Endothelial cell of umbilical vein (primary cell): ENCODE data around the gene TXNRD1. TPM values are rescaled to one million over a fixed set of nuclear protein-coding genes. Genes with fewer than 3 reads are reported as not detected.

ENCODE experiments used
- BruUV-seq: library from RNA; stranded (reverse); fragments of 400-500 nt; replicated peaks from 2 replicates; lab custom pipeline; 2021; lab: Mats Ljungman, UMichigan
- CTCF ChIA-PET: fragments of 300-600, 350-600 bp; sonication (Branson Sonifier 250); formaldehyde crosslinking; loops from one replicate; lab custom pipeline; 2021; ENCODE audit warnings: antibody characterized with exemption, inconsistent platforms; lab: Charles Lee
- POLR2A ChIA-PET: fragments of 300-600, 350-600 bp; sonication (Branson Sonifier 250); formaldehyde crosslinking; loops from one replicate; lab custom pipeline; 2021; ENCODE audit warnings: antibody characterized with exemption, inconsistent platforms; lab: Charles Lee
- DNase-seq: peaks from one replicate; pipeline ENCODE4 v3.0.0-alpha.2; 2011; ENCODE audit warnings: low read depth, low spot score
- FAIRE-seq: peaks from 2 replicates; lab custom pipeline; 2011; peaks lifted over from hg19 to GRCh38; lab: Jason Lieb, UNC
- H2AFZ ChIP-seq: 2 replicates; pipeline ENCODE4 v1.6.0; 2012; ENCODE audit warnings: low read depth, low read length, control low read depth, inconsistent platforms
- H3K27ac ChIP-seq: 2 replicates; pipeline ENCODE4 v1.5.1; 2011; ENCODE audit warnings: low read depth, mild to moderate bottlenecking, control low read depth, low read length, moderate library complexity; ENCODE audit not compliant: insufficient read depth
- H3K27me3 ChIP-seq, 2 experiments: 2 replicates each; pipeline versions ENCODE4 v1.6.0 to v1.6.1; 2011; ENCODE audit warnings: low read length in 2 of 2, mixed read lengths in 1 of 2; ENCODE audit not compliant: control insufficient read depth in 2 of 2, insufficient read depth in 2 of 2
- H3K36me3 ChIP-seq, 2 experiments: 2 replicates in 1 of 2; 3 replicates in 1 of 2; pipeline ENCODE4 v1.5.1; 2011; ENCODE audit warnings: low read length in 2 of 2, mild to moderate bottlenecking in 1 of 2, moderate library complexity in 1 of 2; ENCODE audit not compliant: control insufficient read depth in 2 of 2, insufficient read depth in 2 of 2; ENCODE audit errors: extremely low read depth in 1 of 2
- H3K4me1 ChIP-seq: 3 replicates; pipeline ENCODE4 v1.5.1; 2011; ENCODE audit warnings: mild to moderate bottlenecking, low read length; ENCODE audit not compliant: control insufficient read depth, insufficient read depth; ENCODE audit errors: extremely low read depth
- H3K4me2 ChIP-seq: 2 replicates; pipeline ENCODE4 v1.6.1; 2011; ENCODE audit warnings: low read length, control low read depth, mixed read lengths; ENCODE audit not compliant: insufficient read depth
- H3K4me3 ChIP-seq, 3 experiments: fragments of 200-600 bp in 1 of 3; sonication (generic), shearing (Covaris generic) in 1 of 3; replicated peaks in 1 of 3; 2 replicates each; pipeline ENCODE4 v1.5.1; 2011 to 2016; ENCODE audit warnings: control low read depth in 3 of 3, low read length in 3 of 3, mild to moderate bottlenecking in 2 of 3, inconsistent platforms in 1 of 3, low read depth in 1 of 3, moderate library complexity in 1 of 3; ENCODE audit not compliant: insufficient read depth in 1 of 3
- H3K79me2 ChIP-seq: 2 replicates; pipeline ENCODE4 v1.6.0; 2012; ENCODE audit warnings: low read length, inconsistent platforms; ENCODE audit not compliant: control insufficient read depth, insufficient read depth
- H3K9ac ChIP-seq: replicated peaks from 2 replicates; pipeline ENCODE3; 2011; ENCODE audit warnings: low read length, control low read depth; ENCODE audit not compliant: insufficient read depth; ENCODE audit errors: extremely low read depth
- H3K9me1 ChIP-seq: replicated peaks from 3 replicates; pipeline ENCODE4 v1.6.0; 2011; ENCODE audit warnings: mild to moderate bottlenecking, low read length; ENCODE audit not compliant: control insufficient read depth, insufficient read depth; ENCODE audit errors: extremely low read depth
- H3K9me3 ChIP-seq: replicated peaks from 2 replicates; pipeline ENCODE4 v1.5.1; 2012; ENCODE audit warnings: low read length, inconsistent platforms; ENCODE audit not compliant: control insufficient read depth, insufficient read depth
- H4K20me1 ChIP-seq: replicated peaks from 2 replicates; pipeline ENCODE3; 2011; ENCODE audit warnings: mild to moderate bottlenecking, low read length; ENCODE audit not compliant: control insufficient read depth, insufficient read depth; ENCODE audit errors: extremely low read depth
- CTCF ChIP-seq, 2 donors: IDR thresholded peaks; 1 replicate in 1 of 2; 2 replicates in 1 of 2; pipeline ENCODE4 v1.5.1; 2011; ENCODE audit warnings: low read length in 2 of 2, mild to moderate bottlenecking in 2 of 2, moderate library complexity in 2 of 2, control low read depth in 1 of 2, inconsistent platforms in 1 of 2, low read depth in 1 of 2; ENCODE audit not compliant: insufficient read depth in 1 of 2; ENCODE audit errors: extremely low read depth in 1 of 2
- EZH2 ChIP-seq: IDR thresholded peaks from 2 replicates; pipeline ENCODE4 v1.6.1; 2012; ENCODE audit warnings: borderline replicate concordance, low read depth, mild to moderate bottlenecking, moderate library complexity, low read length, inconsistent platforms; ENCODE audit not compliant: severe bottlenecking
- FOS ChIP-seq: IDR thresholded peaks from 2 replicates; pipeline ENCODE4 v1.6.1; 2011; ENCODE audit warnings: mild to moderate bottlenecking, low read length, moderate library complexity, borderline replicate concordance; ENCODE audit not compliant: insufficient read depth
- GATA2 ChIP-seq: IDR thresholded peaks from 2 replicates; pipeline ENCODE4 v1.7.0; 2011; ENCODE audit warnings: low read depth, mild to moderate bottlenecking, moderate library complexity, mixed read lengths, low read length; ENCODE audit not compliant: insufficient read length, insufficient read depth
- JUN ChIP-seq: IDR thresholded peaks from 2 replicates; pipeline ENCODE4 v1.6.1; 2011; ENCODE audit warnings: borderline replicate concordance, low read depth; ENCODE audit not compliant: insufficient read length, insufficient read depth
- MYC ChIP-seq: IDR thresholded peaks from one replicate; pipeline ENCODE4 v1.6.1; 2011; ENCODE audit warnings: mild to moderate bottlenecking, low read depth, low read length
- POLR2A ChIP-seq: IDR thresholded peaks from 2 replicates; pipeline ENCODE4 v1.6.1; 2012; ENCODE audit warnings: low read depth, mild to moderate bottlenecking, control low read depth, low read length
- POLR2AphosphoS5 ChIP-seq: IDR thresholded peaks from 2 replicates; pipeline ENCODE4 v1.6.1; 2012; ENCODE audit warnings: low read depth, mild to moderate bottlenecking, control low read depth, low read length, moderate library complexity; ENCODE audit not compliant: insufficient read depth
- dilution Hi-C: fragments of 300-500 bp; cut with MboI; formaldehyde crosslinking; loops from one replicate; pipeline ENCODE4 v1.15.0; 2019; ENCODE audit warnings: low sequenced_read_pairs; ENCODE audit not compliant: extremely low pct_ligation_motif_present
- intact Hi-C: fragments of 100-400 bp; cut with micrococcal nuclease; formaldehyde crosslinking; loops from one replicate; pipeline ENCODE4 v1.10.0; 2022
- polyA plus RNA-seq, 4 experiments: library from polyadenylated mRNA; depleted of rRNA in 3 of 4; stranded (reverse) in 3 of 4; unstranded in 1 of 4; fragments of >200 nt; gene quantifications; 2 replicates each; pipeline versions ENCODE4 v1.2.1 to v1.2.3, GENCODE V29; 2011 to 2012; ENCODE audit warnings: missing spikeins in 1 of 4
- total RNA-seq: library from RNA; stranded (reverse); gene quantifications from 2 replicates; pipeline ENCODE4 v1.2.3, GENCODE V29; 2021
- TF ChIP-seq, protein P1 (sequence below): IDR thresholded peaks from 2 replicates; pipeline ENCODE4 v1.6.1; 2011; ENCODE audit not compliant: insufficient read depth, insufficient read length

The TXNRD1 gene
- total and polyA plus RNA-seq, 2 donors (not counting 3 experiments of a cell fraction or from before 2014, with no cell fraction given): 309 to 566 TPM

GRCh38 chr12:104279164-104279563 lies 63.6 kb downstream of the TXNRD1 start:
- Histone ChIP-seq H2AFZ (no peak overlapping the region), H3K9me1 (no peaks in the 10 kb centered on the region), H3K9me3 (no peaks in the 10 kb centered on the region), H3K4me3 (peak overlapping the region in 1 of 3 experiments; percentile 4), H3K36me3 (no peaks in the 10 kb centered on the region), H3K27ac (peak overlapping the region; percentile 28), H3K27me3 (no peaks in the 10 kb centered on the region), H4K20me1 (no peaks in the 10 kb centered on the region), H3K79me2 (no peaks in the 10 kb centered on the region), H3K4me2 (peak overlapping the region; percentile 29), H3K9ac (no peak overlapping the region), H3K4me1 (peaks cover 43% of the 10 kb centered on the region)
- TF ChIP-seq POLR2A: no peak
- TF ChIP-seq GATA2: no peak
- TF ChIP-seq, protein P1, sequence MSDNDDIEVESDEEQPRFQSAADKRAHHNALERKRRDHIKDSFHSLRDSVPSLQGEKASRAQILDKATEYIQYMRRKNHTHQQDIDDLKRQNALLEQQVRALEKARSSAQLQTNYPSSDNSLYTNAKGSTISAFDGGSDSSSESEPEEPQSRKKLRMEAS: no peak
- no peak for TF ChIP-seq JUN
- no peak for TF ChIP-seq CTCF (IDR thresholded peaks at IDR 0.05; ENCODE audit: extremely low read depth in 1 of 2, insufficient read depth in 1 of 2, low read depth in 1 of 2, low read length in 2 of 2)
- no peak for TF ChIP-seq FOS
- no peak for TF ChIP-seq EZH2
- no peak for TF ChIP-seq MYC
- no peak for TF ChIP-seq POLR2AphosphoS5
- dilution Hi-C loops: no loop called here
- DNase-seq: no peak
- CTCF ChIA-PET: interaction anchor here (0.8 kb wide), 1 partner anchor 57 kb away, joined by 4 read pairs; no protein-coding TSS in a partner anchor
- intact Hi-C loops: no loop called here
- BruUV-seq: no TSS peak
- POLR2A ChIA-PET: interaction anchor here (1.1 kb wide), 1 partner anchor 59 kb away, joined by 3 read pairs; no protein-coding TSS in a partner anchor
- no peak for FAIRE-seq
